ENCODE data around the gene HOXA11. TPM values are rescaled to one million over a fixed set of nuclear protein-coding genes. Genes with fewer than 3 reads are reported as not detected.

HOXA11 gene
- total RNA-seq, 1 donor from 2014 or later: not detected

- no peak for DNase-seq (ENCODE audit: low read depth)
- Histone ChIP-seq H3K36me3 (ENCODE audit: control insufficient read depth, insufficient read depth, low read length) (no peaks in the 10 kb centered on the region), H3K4me3 (ENCODE audit: low read depth, low read length) (no peak overlapping the region), H3K27me3 (ENCODE audit: control insufficient read depth, insufficient read depth, low read length) (peaks cover 64% of the 10 kb centered on the region)
- no peak for TF ChIP-seq CTCF (IDR thresholded peaks at IDR 0.05; ENCODE audit: insufficient read depth, low read length, severe bottlenecking)
- FAIRE-seq: no peak
These were observed 12.4 kb upstream of the HOXA11 start for GRCh38 chr7:27197137-27198042.

- Histone ChIP-seq H3K4me3 (ENCODE audit: low read depth, low read length) (no peak overlapping the region), H3K36me3 (ENCODE audit: control insufficient read depth, insufficient read depth, low read length) (no peaks in the 10 kb centered on the region), H3K27me3 (ENCODE audit: control insufficient read depth, insufficient read depth, low read length) (peaks cover 65% of the 10 kb centered on the region)
- TF ChIP-seq CTCF (IDR thresholded peaks at IDR 0.05; ENCODE audit: insufficient read depth, low read length, severe bottlenecking): peak; percentile 75
- DNase-seq (ENCODE audit: low read depth) (peak; percentile 60), FAIRE-seq (no peak)
These were observed 11.3 kb upstream of the HOXA11 start for GRCh38 chr7:27196287-27196767.

- FAIRE-seq: no peak
- H3K27me3 ChIP-seq (ENCODE audit: control insufficient read depth, insufficient read depth, low read length): peaks cover 68% of the 10 kb centered on the region
- DNase-seq (ENCODE audit: low read depth): no peak
- H3K4me3 ChIP-seq (ENCODE audit: low read depth, low read length): no peak overlapping the region
- no peaks in the 10 kb centered on the region for H3K36me3 ChIP-seq (ENCODE audit: control insufficient read depth, insufficient read depth, low read length)
- TF ChIP-seq CTCF (IDR thresholded peaks at IDR 0.05; ENCODE audit: insufficient read depth, low read length, severe bottlenecking): no peak
These were observed 9.8 kb upstream of the HOXA11 start for GRCh38 chr7:27194686-27195379.

GRCh38 chr7:27194002-27194352 is 8.9 kb upstream of the HOXA11 start:
- Histone ChIP-seq H3K36me3 (ENCODE audit: control insufficient read depth, insufficient read depth, low read length) (no peaks in the 10 kb centered on the region), H3K4me3 (ENCODE audit: low read depth, low read length) (no peak overlapping the region), H3K27me3 (ENCODE audit: control insufficient read depth, insufficient read depth, low read length) (peaks cover 74% of the 10 kb centered on the region)
- FAIRE-seq (no peak), DNase-seq (ENCODE audit: low read depth) (no peak)
- TF ChIP-seq CTCF (IDR thresholded peaks at IDR 0.05; ENCODE audit: insufficient read depth, low read length, severe bottlenecking): no peak

- H3K36me3 ChIP-seq (ENCODE audit: control insufficient read depth, insufficient read depth, low read length): no peaks in the 10 kb centered on the region
- FAIRE-seq (peak; percentile 47), DNase-seq (ENCODE audit: low read depth) (no peak)
- H3K4me3 ChIP-seq (ENCODE audit: low read depth, low read length): no peak overlapping the region
- peaks cover 74% of the 10 kb centered on the region for H3K27me3 ChIP-seq (ENCODE audit: control insufficient read depth, insufficient read depth, low read length)
- no peak for TF ChIP-seq CTCF (IDR thresholded peaks at IDR 0.05; ENCODE audit: insufficient read depth, low read length, severe bottlenecking)
These were observed 8.4 kb upstream of the HOXA11 start for GRCh38 chr7:27193335-27194001.

All from bronchial epithelial cell (primary cell).